Measurements from ENCODE around the gene CDC40. TPM values are rescaled to one million over a fixed set of nuclear protein-coding genes. Genes with fewer than 3 reads are reported as not detected.
"Not testable (repeated sequence)": the region's sequence is repeated elsewhere in the genome, so short reads cannot be mapped to it uniquely, and the experiment has no call there.

Gene CDC40
- total RNA-seq, 1 donor from 2014 or later = 30.4 TPM

- no peak for DNase-seq (ENCODE audit: low spot score)
Measured at GRCh38 chr6:110201151-110201884, 21.1 kb downstream of the CDC40 start.

GRCh38 chr6:110207652-110208051, 27.4 kb downstream of the CDC40 start:
- DNase-seq (ENCODE audit: low spot score) = no peak

- DNase-seq (ENCODE audit: low spot score) = no peak
Measured at GRCh38 chr6:110211753-110212152, 31.5 kb downstream of the CDC40 start.

- no peak for DNase-seq (ENCODE audit: low spot score)
Measured at GRCh38 chr6:110214338-110214737, 34.1 kb downstream of the CDC40 start.

- no peak for DNase-seq (ENCODE audit: low spot score)
Measured at GRCh38 chr6:110216140-110216539, 35.9 kb downstream of the CDC40 start.

- DNase-seq (ENCODE audit: low spot score) = no peak
Measured at GRCh38 chr6:110217266-110217665, 37.0 kb downstream of the CDC40 start.

- no peak for DNase-seq (ENCODE audit: low spot score)
Measured at GRCh38 chr6:110221738-110222137, 41.5 kb downstream of the CDC40 start.

GRCh38 chr6:110226261-110226660, 46.0 kb downstream of the CDC40 start:
- DNase-seq (ENCODE audit: low spot score) = no peak

GRCh38 chr6:110232450-110232849, 52.2 kb downstream of the CDC40 start:
- no peak for DNase-seq (ENCODE audit: low spot score)

GRCh38 chr6:110233770-110234374, 53.6 kb downstream of the CDC40 start:
- DNase-seq (ENCODE audit: low spot score) = no peak

GRCh38 chr6:110236007-110236406, 55.8 kb downstream of the CDC40 start:
- not testable (repeated sequence) for DNase-seq (ENCODE audit: low spot score)

- DNase-seq (ENCODE audit: low spot score) = no peak
Measured at GRCh38 chr6:110239526-110240274, 59.5 kb downstream of the CDC40 start.

GRCh38 chr6:110244621-110245020, 64.4 kb downstream of the CDC40 start:
- not testable (repeated sequence) for DNase-seq (ENCODE audit: low spot score)

GRCh38 chr6:110246378-110246777, 66.2 kb downstream of the CDC40 start:
- DNase-seq (ENCODE audit: low spot score) = no peak

GRCh38 chr6:110246900-110247546, 66.8 kb downstream of the CDC40 start:
- no peak for DNase-seq (ENCODE audit: low spot score)

- no peak for DNase-seq (ENCODE audit: low spot score)
Measured at GRCh38 chr6:110250058-110250457, 69.8 kb downstream of the CDC40 start.

- no peak for DNase-seq (ENCODE audit: low spot score)
Measured at GRCh38 chr6:110250838-110251237, 70.6 kb downstream of the CDC40 start.

GRCh38 chr6:110255211-110255750, 75.1 kb downstream of the CDC40 start:
- no peak for DNase-seq (ENCODE audit: low spot score)

- DNase-seq (ENCODE audit: low spot score) = no peak
Measured at GRCh38 chr6:110256366-110256765, 76.1 kb downstream of the CDC40 start.

- DNase-seq (ENCODE audit: low spot score) = no peak
Measured at GRCh38 chr6:110265273-110265672, 85.0 kb downstream of the CDC40 start.

- DNase-seq (ENCODE audit: low spot score) = no peak
Measured at GRCh38 chr6:110266996-110267395, 86.8 kb downstream of the CDC40 start.

GRCh38 chr6:110269623-110270022, 89.4 kb downstream of the CDC40 start:
- DNase-seq (ENCODE audit: low spot score) = no peak
